ENCODE results near the gene S100A1. TPM values are rescaled to one million over a fixed set of nuclear protein-coding genes. Genes with fewer than 3 reads are reported as not detected.
A peak's percentile ranks its signal among the peaks of the same experiment; 100 is the strongest.

S100A1 gene
- total and polyA plus RNA-seq, 2 of the 13 experiments (the other 11 are each of a cell fraction or from before 2014, with no cell fraction given) = 120 to 251 TPM

- TF ChIP-seq HNF4A (CRISPR knock-in tag; IDR thresholded peaks at IDR 0.05) (no peak), GTF2F1 (IDR thresholded peaks at IDR 0.05; ENCODE audit: low read length) (no peak), ZNF674 (CRISPR knock-in tag; IDR thresholded peaks at IDR 0.05; ENCODE audit: low read depth) (no peak), ZNF777 (CRISPR knock-in tag; IDR thresholded peaks at IDR 0.05) (no peak; the same call in 1 of the 2 replicates), HMG20A (CRISPR knock-in tag; IDR thresholded peaks at IDR 0.05; ENCODE audit: borderline replicate concordance) (no peak), ZKSCAN8 (CRISPR knock-in tag; IDR thresholded peaks at IDR 0.05; ENCODE audit: borderline replicate concordance) (no peak), ZNF563 (CRISPR knock-in tag; IDR thresholded peaks at IDR 0.05) (peak; percentile 73), NFKB2 (CRISPR knock-in tag; IDR thresholded peaks at IDR 0.05; ENCODE audit: borderline replicate concordance) (no peak; the same call in 1 of the 2 replicates), ZNF740 (CRISPR knock-in tag; IDR thresholded peaks at IDR 0.05) (0 out of 2 replicates have a peak, but pooled peaks have one; percentile 74), ZBTB3 (CRISPR knock-in tag; IDR thresholded peaks at IDR 0.05; ENCODE audit: borderline replicate concordance, low read depth) (peak; percentile 59; the same call in 1 of the 2 replicates), ZNF574 (CRISPR knock-in tag; IDR thresholded peaks at IDR 0.05) (peak; percentile 80), ZNF382 (CRISPR knock-in tag; IDR thresholded peaks at IDR 0.05; ENCODE audit: borderline replicate concordance) (no peak), SOX13 (IDR thresholded peaks at IDR 0.05) (no peak), SOX13 (CRISPR knock-in tag; conservative IDR thresholded peaks at IDR 0.05 in 1 of 2, IDR thresholded peaks at IDR 0.05 in 1 of 2) (0 out of 4 replicates have a peak, but pooled peaks have one; percentile 12 to 78), HMG20B (CRISPR knock-in tag; conservative IDR thresholded peaks at IDR 0.05) (no peak), ZBTB8A (CRISPR knock-in tag; IDR thresholded peaks at IDR 0.05; ENCODE audit: borderline replicate concordance, low read depth) (no peak), ZNF276 (CRISPR knock-in tag; IDR thresholded peaks at IDR 0.05; ENCODE audit: low read depth) (no peak), ARNTL (CRISPR knock-in tag; IDR thresholded peaks at IDR 0.05) (no peak), CAMTA2 (CRISPR knock-in tag; IDR thresholded peaks at IDR 0.05; ENCODE audit: borderline replicate concordance) (no peak; the same call in 1 of the 2 replicates), U2AF1 (optimal IDR thresholded peaks at IDR 0.05; ENCODE audit: low read depth, low read length) (peak; percentile 78), GPBP1L1 (CRISPR knock-in tag; IDR thresholded peaks at IDR 0.05) (no peak), ZNF264 (CRISPR knock-in tag; IDR thresholded peaks at IDR 0.05) (no peak; the same call in 1 of the 2 replicates)
- TF ChIP-seq, protein P1, sequence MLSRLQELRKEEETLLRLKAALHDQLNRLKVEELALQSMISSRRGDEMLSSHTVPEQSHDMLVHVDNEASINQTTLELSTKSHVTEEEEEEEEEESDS (CRISPR knock-in tag; IDR thresholded peaks at IDR 0.05; ENCODE audit: borderline replicate concordance) = no peak
These were observed 5.8 kb downstream of the S100A1 start, which contains the start of gene CHTOP (continued) for GRCh38 chr1:153633754-153634665.
